ENCODE results near the gene ZNF439. TPM values are rescaled to one million over a fixed set of nuclear protein-coding genes. Genes with fewer than 3 reads are reported as not detected.
"Not testable (repeated sequence)": the region's sequence is repeated elsewhere in the genome, so short reads cannot be mapped to it uniquely, and the experiment has no call there.

The ZNF439 gene
- total RNA-seq, 1 experiment from 2014 or later, result 16.5 TPM

- no peaks in the 10 kb centered on the region for H3K27me3 ChIP-seq (ENCODE audit: low read length)
- H3K79me2 ChIP-seq (ENCODE audit: low read length), result no peaks in the 10 kb centered on the region
- no peak overlapping the region for H3K4me2 ChIP-seq (ENCODE audit: low read depth, low read length, poor library complexity, severe bottlenecking)
- H3K9ac ChIP-seq (ENCODE audit: low read length), result no peak overlapping the region
- H3K36me3 ChIP-seq (ENCODE audit: insufficient read depth, low read length), result peaks cover 3% of the 10 kb centered on the region; the same call in 1 of the 2 replicates
- DNase-seq, result no peak
- no peak overlapping the region for H3K4me3 ChIP-seq (ENCODE audit: low read length)
- H3K4me1 ChIP-seq (ENCODE audit: low read length), result peaks cover 9% of the 10 kb centered on the region
- no peaks in the 10 kb centered on the region for H3K9me2 ChIP-seq (replicated peaks; ENCODE audit: insufficient read depth, low read length)
- no peaks in the 10 kb centered on the region for H4K20me1 ChIP-seq (ENCODE audit: insufficient read depth, low read depth, low read length)
- no peak overlapping the region for H3K27ac ChIP-seq (ENCODE audit: low read length)
- no peaks in the 10 kb centered on the region for H3K9me3 ChIP-seq (ENCODE audit: low read length)
- H2AFZ ChIP-seq (ENCODE audit: low read length), result no peak overlapping the region
These were observed 46.3 kb downstream of the ZNF439 start for GRCh38 chr19:11894851-11895250.

GRCh38 chr19:11902228-11902627 lies 53.7 kb downstream of the ZNF439 start:
- Histone ChIP-seq H3K27me3 (ENCODE audit: low read length) (no peaks in the 10 kb centered on the region), H4K20me1 (ENCODE audit: insufficient read depth, low read depth, low read length) (no peaks in the 10 kb centered on the region), H3K36me3 (ENCODE audit: insufficient read depth, low read length) (peaks cover 28% of the 10 kb centered on the region), H3K4me2 (ENCODE audit: low read depth, low read length, poor library complexity, severe bottlenecking) (no peak overlapping the region), H3K9me3 (ENCODE audit: low read length) (peaks cover 11% of the 10 kb centered on the region), H3K79me2 (ENCODE audit: low read length) (no peaks in the 10 kb centered on the region), H3K9ac (ENCODE audit: low read length) (no peak overlapping the region), H3K4me3 (ENCODE audit: low read length) (no peak overlapping the region), H3K9me2 (replicated peaks; ENCODE audit: insufficient read depth, low read length) (no peaks in the 10 kb centered on the region), H3K4me1 (ENCODE audit: low read length) (no peaks in the 10 kb centered on the region), H3K27ac (ENCODE audit: low read length) (no peak overlapping the region), H2AFZ (ENCODE audit: low read length) (no peak overlapping the region)
- no peak for DNase-seq

GRCh38 chr19:11905928-11906327 lies 57.4 kb downstream of the ZNF439 start:
- Histone ChIP-seq H3K9me3 (ENCODE audit: low read length) (peaks cover 11% of the 10 kb centered on the region), H3K79me2 (ENCODE audit: low read length) (no peaks in the 10 kb centered on the region)
- DNase-seq, result no peak

DNA sequence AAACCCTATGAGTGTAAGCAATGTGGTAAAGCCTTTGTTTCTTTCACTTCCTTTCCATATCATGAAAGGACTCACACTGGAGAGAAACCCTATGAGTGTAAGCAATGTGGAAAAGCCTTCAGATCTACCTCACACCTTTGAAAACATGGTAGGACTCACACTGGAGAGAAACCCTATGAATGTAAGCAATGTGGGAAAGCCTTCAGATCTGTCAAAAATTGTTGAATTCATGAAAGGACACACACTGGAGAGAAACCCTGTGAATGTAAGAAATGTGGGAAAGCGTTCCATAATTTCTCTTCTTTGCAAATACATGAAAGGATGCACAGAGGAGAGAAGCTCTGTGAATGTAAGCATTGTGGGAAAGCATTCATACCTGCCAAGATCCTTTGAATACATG lies 63.4 kb downstream of the ZNF439 start:
- H3K27me3 ChIP-seq (ENCODE audit: low read length); H3K4me2 ChIP-seq (ENCODE audit: low read depth, low read length, poor library complexity, severe bottlenecking); H4K20me1 ChIP-seq (ENCODE audit: insufficient read depth, low read depth, low read length); H3K36me3 ChIP-seq (ENCODE audit: insufficient read depth, low read length); H3K4me3 ChIP-seq (ENCODE audit: low read length); H3K9ac ChIP-seq (ENCODE audit: low read length); H3K9me3 ChIP-seq (ENCODE audit: low read length); H3K4me1 ChIP-seq (ENCODE audit: low read length); H2AFZ ChIP-seq (ENCODE audit: low read length); DNase-seq; H3K79me2 ChIP-seq (ENCODE audit: low read length); H3K27ac ChIP-seq (ENCODE audit: low read length); H3K9me2 ChIP-seq (replicated peaks; ENCODE audit: insufficient read depth, low read length): not testable (repeated sequence)

More at GRCh38 chr19:11905928-11906327, 57.4 kb downstream of the ZNF439 start:
- H3K9ac ChIP-seq (ENCODE audit: low read length), result no peak overlapping the region
- H4K20me1 ChIP-seq (ENCODE audit: insufficient read depth, low read depth, low read length), result no peaks in the 10 kb centered on the region
- no peaks in the 10 kb centered on the region for H3K4me1 ChIP-seq (ENCODE audit: low read length)
- peaks cover 28% of the 10 kb centered on the region for H3K36me3 ChIP-seq (ENCODE audit: insufficient read depth, low read length)
- H3K9me2 ChIP-seq (replicated peaks; ENCODE audit: insufficient read depth, low read length), result no peaks in the 10 kb centered on the region
- no peak overlapping the region for H2AFZ ChIP-seq (ENCODE audit: low read length)
- no peak overlapping the region for H3K4me3 ChIP-seq (ENCODE audit: low read length)
- H3K4me2 ChIP-seq (ENCODE audit: low read depth, low read length, poor library complexity, severe bottlenecking), result no peak overlapping the region
- H3K27me3 ChIP-seq (ENCODE audit: low read length), result no peaks in the 10 kb centered on the region
- no peak overlapping the region for H3K27ac ChIP-seq (ENCODE audit: low read length)

DNA sequence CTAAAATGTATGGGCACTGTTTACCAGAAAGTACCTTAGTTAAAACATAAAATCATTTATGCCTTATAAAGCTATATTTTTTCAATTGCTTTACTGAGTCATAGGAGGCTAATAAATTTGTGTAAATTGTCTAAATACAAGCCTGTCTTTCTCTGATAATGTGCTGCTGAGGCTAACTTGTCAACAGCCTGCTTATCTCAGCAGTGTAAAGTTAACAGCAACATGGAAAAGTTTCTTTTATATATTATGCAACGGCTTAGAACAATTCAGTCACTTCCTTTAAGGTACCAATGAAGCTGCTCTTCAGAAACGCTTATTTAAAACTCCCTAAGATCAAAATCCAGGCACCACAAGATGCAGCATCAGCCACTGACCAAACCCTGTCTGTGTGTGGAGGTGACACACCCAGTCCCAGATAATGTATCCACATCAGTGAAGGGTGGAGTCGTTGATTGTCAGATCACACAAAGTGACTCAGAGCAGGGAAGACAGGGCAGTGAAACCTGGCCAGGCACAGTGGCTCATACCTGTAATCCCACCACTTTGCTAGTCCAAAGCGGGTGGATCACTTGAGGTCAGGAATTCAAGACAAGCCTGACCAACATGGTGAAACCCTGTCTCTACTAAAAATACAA lies 66.0 kb downstream of the ZNF439 start:
- H3K27ac ChIP-seq (ENCODE audit: low read length); H3K79me2 ChIP-seq (ENCODE audit: low read length); H4K20me1 ChIP-seq (ENCODE audit: insufficient read depth, low read depth, low read length); H3K9me3 ChIP-seq (ENCODE audit: low read length); DNase-seq; H3K4me2 ChIP-seq (ENCODE audit: low read depth, low read length, poor library complexity, severe bottlenecking); H2AFZ ChIP-seq (ENCODE audit: low read length); H3K4me1 ChIP-seq (ENCODE audit: low read length); H3K4me3 ChIP-seq (ENCODE audit: low read length); H3K36me3 ChIP-seq (ENCODE audit: insufficient read depth, low read length); H3K27me3 ChIP-seq (ENCODE audit: low read length); H3K9me2 ChIP-seq (replicated peaks; ENCODE audit: insufficient read depth, low read length); H3K9ac ChIP-seq (ENCODE audit: low read length): not testable (repeated sequence)

Other genes starting within 250 kb of the ZNF439 start
- gene ZNF823, start 109.8 kb upstream of the ZNF439 start, total RNA-seq (2014; rRNA removed; shearing (Covaris generic); ENCODE audit: low replicate concordance), result 5.9 and 8.8 TPM in 2 replicates
- 15.8 and 16.4 TPM in 2 replicates for gene ZNF441, start 81.7 kb upstream of the ZNF439 start, total RNA-seq (2014; rRNA removed; shearing (Covaris generic); ENCODE audit: low replicate concordance)
- 2.2 and 3.1 TPM in 2 replicates for gene ZNF491, start 50.2 kb upstream of the ZNF439 start, total RNA-seq (2014; rRNA removed; shearing (Covaris generic); ENCODE audit: low replicate concordance)
- 19.2 and 19.6 TPM in 2 replicates for gene ZNF440, start 34.5 kb upstream of the ZNF439 start, total RNA-seq (2014; rRNA removed; shearing (Covaris generic); ENCODE audit: low replicate concordance)
- 6.6 and 12.9 TPM in 2 replicates for gene ZNF69, start 39.1 kb downstream of the ZNF439 start, total RNA-seq (2014; rRNA removed; shearing (Covaris generic); ENCODE audit: low replicate concordance)
- gene ZNF700, start 76.4 kb downstream of the ZNF439 start, total RNA-seq (2014; rRNA removed; shearing (Covaris generic); ENCODE audit: low replicate concordance), result 15.8 and 29.9 TPM in 2 replicates
- gene ZNF763, start 116.3 kb downstream of the ZNF439 start, total RNA-seq (2014; rRNA removed; shearing (Covaris generic); ENCODE audit: low replicate concordance), result 3.2 and 9.2 TPM in 2 replicates
- gene ZNF433, start 187.0 kb downstream of the ZNF439 start, total RNA-seq (2014; rRNA removed; shearing (Covaris generic); ENCODE audit: low replicate concordance), result 4.4 and 6.0 TPM in 2 replicates
- gene ZNF878, start 204.2 kb downstream of the ZNF439 start, total RNA-seq (2014; rRNA removed; shearing (Covaris generic); ENCODE audit: low replicate concordance), result 0.71 and 0.79 TPM in 2 replicates
- 7.0 and 11.7 TPM in 2 replicates for gene ZNF844, start 216.0 kb downstream of the ZNF439 start, total RNA-seq (2014; rRNA removed; shearing (Covaris generic); ENCODE audit: low replicate concordance)

Data from Karpas-422 (cell line).